Measurements from ENCODE around the gene CASP7.

Gene CASP7

GRCh38 chr10:113712755-113713639, 33.3 kb downstream of the CASP7 start:
- no peak for DNase-seq (ENCODE audit: low read depth)

GRCh38 chr10:113713640-113713982, 33.9 kb downstream of the CASP7 start:
- no peak for DNase-seq (ENCODE audit: low read depth)

GRCh38 chr10:113716109-113716910, 36.6 kb downstream of the CASP7 start:
- no peak for DNase-seq (ENCODE audit: low read depth)

- no peak for DNase-seq (ENCODE audit: low read depth)
Measured at GRCh38 chr10:113718969-113719822, 39.5 kb downstream of the CASP7 start.

- DNase-seq (ENCODE audit: low read depth) = no peak
Measured at GRCh38 chr10:113720386-113720785, 40.7 kb downstream of the CASP7 start.

- no peak for DNase-seq (ENCODE audit: low read depth)
Measured at GRCh38 chr10:113732160-113732881, 52.6 kb downstream of the CASP7 start.

GRCh38 chr10:113732966-113733365, 53.3 kb downstream of the CASP7 start:
- no peak for DNase-seq (ENCODE audit: low read depth)

- DNase-seq (ENCODE audit: low read depth) = no peak
Measured at GRCh38 chr10:113733635-113734034, 53.9 kb downstream of the CASP7 start.

- no peak for DNase-seq (ENCODE audit: low read depth)
Measured at GRCh38 chr10:113735913-113736312, 56.2 kb downstream of the CASP7 start.

GRCh38 chr10:113736576-113736975, 56.9 kb downstream of the CASP7 start:
- DNase-seq (ENCODE audit: low read depth) = no peak

- no peak for DNase-seq (ENCODE audit: low read depth)
Measured at GRCh38 chr10:113739031-113739430, 59.3 kb downstream of the CASP7 start.

GRCh38 chr10:113739577-113739976, 59.9 kb downstream of the CASP7 start:
- DNase-seq (ENCODE audit: low read depth) = no peak

- DNase-seq (ENCODE audit: low read depth) = no peak
Measured at GRCh38 chr10:113740850-113741249, 61.1 kb downstream of the CASP7 start.

- DNase-seq (ENCODE audit: low read depth) = no peak
Measured at GRCh38 chr10:113742466-113742865, 62.8 kb downstream of the CASP7 start.

GRCh38 chr10:113743594-113743993, 63.9 kb downstream of the CASP7 start:
- no peak for DNase-seq (ENCODE audit: low read depth)

- DNase-seq (ENCODE audit: low read depth) = no peak
Measured at GRCh38 chr10:113745374-113745773, 65.7 kb downstream of the CASP7 start.

- no peak for DNase-seq (ENCODE audit: low read depth)
Measured at GRCh38 chr10:113746217-113746957, 66.7 kb downstream of the CASP7 start.

GRCh38 chr10:113751181-113751732, 71.5 kb downstream of the CASP7 start, which contains the start of gene PLEKHS1:
Gene PLEKHS1, plus strand, starts transcription at chr10:113751682. Its CDS starts 3,596 bp downstream, at chr10:113755278.
- no peak for DNase-seq (ENCODE audit: low read depth)

- DNase-seq (ENCODE audit: low read depth) = no peak
Measured at GRCh38 chr10:113752553-113752952, 72.8 kb downstream of the CASP7 start.

- no peak for DNase-seq (ENCODE audit: low read depth)
Measured at GRCh38 chr10:113753020-113753692, 73.4 kb downstream of the CASP7 start.

All from activated T-cell treated with anti-CD3 and anti-CD28 coated beads for 24 hours (primary cell).